CD14-positive monocyte (primary cell): Measurements from ENCODE around the gene UBXN7. TPM values are rescaled to one million over a fixed set of nuclear protein-coding genes. Genes with fewer than 3 reads are reported as not detected.
"Not testable (repeated sequence)": the region's sequence is repeated elsewhere in the genome, so short reads cannot be mapped to it uniquely, and the experiment has no call there.

ENCODE experiments used
- DNase-seq, 3 donors: peaks; one replicate each; pipeline ENCODE4 v3.0.0-alpha.2; 2011 to 2022
- H2AFZ ChIP-seq: 2 replicates; pipeline ENCODE4 v1.6.0; 2012; ENCODE audit warnings: mild to moderate bottlenecking, low read depth, low read length, inconsistent platforms; ENCODE audit not compliant: insufficient read depth, poor library complexity, severe bottlenecking
- H3K27ac ChIP-seq, 2 donors: 1 replicate in 1 of 2; 2 replicates in 1 of 2; pipeline ENCODE4 v1.5.1; 2012 to 2013; ENCODE audit warnings: low read length in 2 of 2, control low read depth in 1 of 2, inconsistent platforms in 1 of 2, low read depth in 1 of 2, mild to moderate bottlenecking in 1 of 2
- H3K27me3 ChIP-seq, 2 donors: one replicate each; pipeline versions ENCODE4 v1.6.0 to v1.6.1; 2011 to 2013; ENCODE audit warnings: low read length in 2 of 2; ENCODE audit not compliant: control insufficient read depth in 2 of 2, insufficient read depth in 2 of 2
- H3K36me3 ChIP-seq, 2 donors: replicated peaks in 1 of 2; 1 replicate in 1 of 2; 2 replicates in 1 of 2; pipeline versions ENCODE4 v1.5.1 to v1.6.1; 2012 to 2013; ENCODE audit warnings: low read length in 2 of 2, control low read depth in 1 of 2, inconsistent platforms in 1 of 2, mild to moderate bottlenecking in 1 of 2; ENCODE audit not compliant: insufficient read depth in 2 of 2, control insufficient read depth in 1 of 2
- H3K4me1 ChIP-seq, 2 donors: 1 replicate in 1 of 2; 2 replicates in 1 of 2; pipeline versions ENCODE4 v1.5.1 to v1.6.1; 2012 to 2013; ENCODE audit warnings: low read length in 2 of 2, control low read depth in 1 of 2, inconsistent platforms in 1 of 2, mild to moderate bottlenecking in 1 of 2, moderate library complexity in 1 of 2; ENCODE audit not compliant: insufficient read depth in 2 of 2, control insufficient read depth in 1 of 2
- H3K4me2 ChIP-seq: replicated peaks from 2 replicates; pipeline ENCODE3; 2012; ENCODE audit warnings: low read length, moderate library complexity, mild to moderate bottlenecking; ENCODE audit not compliant: poor library complexity, severe bottlenecking; ENCODE audit errors: extremely low read depth
- H3K4me3 ChIP-seq, 3 experiments: fragments of 200-600 bp in 1 of 3; sonication (generic) in 1 of 3; replicated peaks in 1 of 3; 1 replicate in 2 of 3; 2 replicates in 1 of 3; pipeline ENCODE4 v1.5.1; 2011 to 2013; ENCODE audit warnings: low read length in 3 of 3, mild to moderate bottlenecking in 3 of 3, control low read depth in 2 of 3, low read depth in 2 of 3, inconsistent platforms in 1 of 3, moderate library complexity in 1 of 3
- H3K79me2 ChIP-seq: 2 replicates; pipeline ENCODE4 v1.6.0; 2012; ENCODE audit warnings: mild to moderate bottlenecking, control low read depth, inconsistent platforms, low read length, moderate library complexity; ENCODE audit not compliant: insufficient read depth
- H3K9ac ChIP-seq: 2 replicates; pipeline ENCODE4 v1.6.0; 2017; ENCODE audit warnings: low read length, mild to moderate bottlenecking; ENCODE audit not compliant: insufficient read depth, poor library complexity, severe bottlenecking
- H3K9me3 ChIP-seq, 2 donors: replicated peaks in 1 of 2; 1 replicate in 1 of 2; 2 replicates in 1 of 2; pipeline versions ENCODE4 v1.5.1 to v1.6.1; 2012 to 2013; ENCODE audit warnings: low read length in 2 of 2, control low read depth in 1 of 2; ENCODE audit not compliant: control insufficient read depth in 1 of 2, insufficient read depth in 1 of 2
- H4K20me1 ChIP-seq: 2 replicates; pipeline ENCODE4 v1.6.0; 2012; ENCODE audit warnings: mild to moderate bottlenecking, low read length, control low read depth, moderate library complexity; ENCODE audit not compliant: insufficient read depth
- H3K27ac Mint-ChIP-seq, 7 donors: one replicate each; pipeline ENCODE4 v1.8.0; 2020; ENCODE audit warnings: mild to moderate bottlenecking in 7 of 7, mixed read lengths in 7 of 7, moderate library complexity in 6 of 7, inconsistent platforms in 2 of 7
- H3K27me3 Mint-ChIP-seq, 3 donors: one replicate each; pipeline ENCODE4 v1.8.0; 2021 to 2022; ENCODE audit warnings: low read depth in 3 of 3, mild to moderate bottlenecking in 3 of 3, mixed read lengths in 3 of 3, moderate library complexity in 3 of 3, inconsistent platforms in 1 of 3
- H3K36me3 Mint-ChIP-seq, 2 donors: one replicate each; pipeline ENCODE4 v1.8.0; 2020; ENCODE audit warnings: mixed read lengths in 2 of 2, inconsistent platforms in 1 of 2, mild to moderate bottlenecking in 1 of 2
- H3K4me1 Mint-ChIP-seq: one replicate; pipeline ENCODE4 v1.8.0; 2020; ENCODE audit warnings: mild to moderate bottlenecking, mixed read lengths
- H3K4me3 Mint-ChIP-seq, 2 donors: one replicate each; pipeline ENCODE4 v1.8.0; 2020; ENCODE audit warnings: mild to moderate bottlenecking in 2 of 2, mixed read lengths in 2 of 2, moderate library complexity in 1 of 2
- H3K9me3 Mint-ChIP-seq, 7 donors: one replicate each; pipeline ENCODE4 v1.8.0; 2020 to 2022; ENCODE audit warnings: mixed read lengths in 7 of 7, mild to moderate bottlenecking in 6 of 7, moderate library complexity in 6 of 7, inconsistent platforms in 2 of 7
- WGBS: methylation state at CpG from one replicate; pipeline ENCODE4 v1.1.5; 2013; ENCODE audit warnings: missing lambda C conversion rate; ENCODE audit not compliant: insufficient coverage; 5-methylcytosine and 5-hydroxymethylcytosine counted together
- intact Hi-C, 2 donors: fragments of 100-400 bp; cut with micrococcal nuclease; formaldehyde crosslinking; loops; one replicate each; pipeline versions ENCODE4 v1.15.0 to v1.15.1; 2023
- polyA plus RNA-seq, 3 donors: library from polyadenylated mRNA; depleted of rRNA in 1 of 3; unstranded in 2 of 3; stranded (reverse) in 1 of 3; fragments of 300-500 nt in 2 of 3; fragments of >200 nt in 1 of 3; fragmentation: Illumina TruSeq in 2 of 3; gene quantifications; 1 replicate in 2 of 3; 2 replicates in 1 of 3; pipeline ENCODE4 v1.2.3, GENCODE V29; 2012 to 2021
- TF ChIP-seq, protein P1 (sequence below): fragments of 200-600 bp; IDR thresholded peaks from one replicate; pipeline ENCODE4 v1.8.0; 2022; ENCODE audit warnings: antibody characterized with exemption, mild to moderate bottlenecking

UBXN7 gene
- polyA plus RNA-seq, 3 donors: 10.5 to 15.8 (median 13.6) TPM

DNA sequence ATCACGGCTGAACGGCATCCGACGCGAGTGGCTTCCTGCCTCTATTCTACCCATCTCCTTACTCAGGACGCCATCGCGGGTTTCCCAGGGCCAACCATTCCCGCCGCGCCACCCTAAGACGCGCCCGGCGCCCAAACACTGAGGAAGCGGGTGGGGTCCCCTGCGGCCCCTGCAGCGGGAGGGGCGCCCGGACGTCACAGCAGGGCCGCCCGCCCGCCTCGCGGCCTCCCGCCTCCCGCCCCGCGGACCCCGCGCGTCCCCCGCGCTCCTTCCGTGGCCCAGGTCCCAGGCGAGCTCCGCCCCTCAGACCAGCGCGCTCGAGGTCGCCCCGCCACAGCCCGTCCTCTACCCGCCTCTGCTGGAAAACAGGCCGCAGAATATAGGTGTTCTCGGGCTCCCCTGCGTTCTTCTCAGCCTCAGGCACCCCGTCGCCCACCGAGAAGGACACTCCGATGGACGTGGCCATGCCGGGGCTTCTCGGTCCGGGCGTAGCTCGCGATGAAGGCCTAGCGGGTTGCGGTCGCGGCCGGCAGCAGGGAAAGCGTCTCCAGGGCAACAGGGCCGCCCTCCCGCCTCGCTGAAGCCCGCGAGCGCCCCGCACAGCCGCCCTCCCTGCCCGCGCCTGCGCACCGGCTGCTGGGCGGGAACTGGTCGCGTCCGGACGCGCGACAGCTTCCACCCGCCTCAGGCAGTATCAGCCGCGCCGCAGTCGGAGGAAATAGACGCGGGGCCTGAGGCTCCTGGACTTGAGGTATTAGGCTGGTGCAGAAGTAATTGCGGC lies 114.3 kb downstream of the UBXN7 start, which contains the start of gene DYNLT2B:
DYNLT2B (minus strand) TSS at position 554 of the 781 bp plus-strand sequence; CDS start at position 466, 88 bp downstream.
- Histone ChIP-seq H3K9me3 (no peaks in the 10 kb centered on the region), H2AFZ (peak within 1 kb of the TSS; percentile 92), H3K4me1 (peaks cover 20 to 33% of the 10 kb centered on the region in 2 donors), H3K4me3 (peak within 1 kb of the TSS; percentile 64 to 88 (median 82)), H3K4me2 (peak within 1 kb of the TSS; percentile 74), H3K9ac (peak within 1 kb of the TSS; percentile 87), H3K36me3 (peaks cover 0 to 2% of the 10 kb centered on the region in 2 donors), H4K20me1 (no peaks in the 10 kb centered on the region), H3K79me2 (peaks cover 5% of the 10 kb centered on the region), H3K27ac (peak within 1 kb of the TSS; percentile 72 to 83), H3K27me3 (no peaks in the 10 kb centered on the region)
- no peaks in the 10 kb centered on the region for H3K9me3 Mint-ChIP-seq
- peaks cover 0 to 1% (median 1%) of the 10 kb centered on the region in 3 donors for H3K27me3 Mint-ChIP-seq
- H3K27ac Mint-ChIP-seq: peak within 1 kb of the TSS; percentile 91 to 97 (median 95)
- DNase-seq: peak; percentile 84 to 88 (median 86)
- TF ChIP-seq, protein P1, sequence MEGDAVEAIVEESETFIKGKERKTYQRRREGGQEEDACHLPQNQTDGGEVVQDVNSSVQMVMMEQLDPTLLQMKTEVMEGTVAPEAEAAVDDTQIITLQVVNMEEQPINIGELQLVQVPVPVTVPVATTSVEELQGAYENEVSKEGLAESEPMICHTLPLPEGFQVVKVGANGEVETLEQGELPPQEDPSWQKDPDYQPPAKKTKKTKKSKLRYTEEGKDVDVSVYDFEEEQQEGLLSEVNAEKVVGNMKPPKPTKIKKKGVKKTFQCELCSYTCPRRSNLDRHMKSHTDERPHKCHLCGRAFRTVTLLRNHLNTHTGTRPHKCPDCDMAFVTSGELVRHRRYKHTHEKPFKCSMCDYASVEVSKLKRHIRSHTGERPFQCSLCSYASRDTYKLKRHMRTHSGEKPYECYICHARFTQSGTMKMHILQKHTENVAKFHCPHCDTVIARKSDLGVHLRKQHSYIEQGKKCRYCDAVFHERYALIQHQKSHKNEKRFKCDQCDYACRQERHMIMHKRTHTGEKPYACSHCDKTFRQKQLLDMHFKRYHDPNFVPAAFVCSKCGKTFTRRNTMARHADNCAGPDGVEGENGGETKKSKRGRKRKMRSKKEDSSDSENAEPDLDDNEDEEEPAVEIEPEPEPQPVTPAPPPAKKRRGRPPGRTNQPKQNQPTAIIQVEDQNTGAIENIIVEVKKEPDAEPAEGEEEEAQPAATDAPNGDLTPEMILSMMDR: no peak
- peaks cover 0 to 2% of the 10 kb centered on the region in 2 donors for H3K36me3 Mint-ChIP-seq
- H3K4me1 Mint-ChIP-seq: peaks cover 34% of the 10 kb centered on the region
- H3K4me3 Mint-ChIP-seq: peak within 1 kb of the TSS; percentile 93 to 97
- intact Hi-C loops: loop anchor here in 1 of 2 donors (5.0 to 10.0 kb wide), 2 partner anchors 39 to 97 kb away; no protein-coding TSS in a partner anchor
- WGBS: under 1% methylated on average over 85 of the region's 92 CpGs

DNA sequence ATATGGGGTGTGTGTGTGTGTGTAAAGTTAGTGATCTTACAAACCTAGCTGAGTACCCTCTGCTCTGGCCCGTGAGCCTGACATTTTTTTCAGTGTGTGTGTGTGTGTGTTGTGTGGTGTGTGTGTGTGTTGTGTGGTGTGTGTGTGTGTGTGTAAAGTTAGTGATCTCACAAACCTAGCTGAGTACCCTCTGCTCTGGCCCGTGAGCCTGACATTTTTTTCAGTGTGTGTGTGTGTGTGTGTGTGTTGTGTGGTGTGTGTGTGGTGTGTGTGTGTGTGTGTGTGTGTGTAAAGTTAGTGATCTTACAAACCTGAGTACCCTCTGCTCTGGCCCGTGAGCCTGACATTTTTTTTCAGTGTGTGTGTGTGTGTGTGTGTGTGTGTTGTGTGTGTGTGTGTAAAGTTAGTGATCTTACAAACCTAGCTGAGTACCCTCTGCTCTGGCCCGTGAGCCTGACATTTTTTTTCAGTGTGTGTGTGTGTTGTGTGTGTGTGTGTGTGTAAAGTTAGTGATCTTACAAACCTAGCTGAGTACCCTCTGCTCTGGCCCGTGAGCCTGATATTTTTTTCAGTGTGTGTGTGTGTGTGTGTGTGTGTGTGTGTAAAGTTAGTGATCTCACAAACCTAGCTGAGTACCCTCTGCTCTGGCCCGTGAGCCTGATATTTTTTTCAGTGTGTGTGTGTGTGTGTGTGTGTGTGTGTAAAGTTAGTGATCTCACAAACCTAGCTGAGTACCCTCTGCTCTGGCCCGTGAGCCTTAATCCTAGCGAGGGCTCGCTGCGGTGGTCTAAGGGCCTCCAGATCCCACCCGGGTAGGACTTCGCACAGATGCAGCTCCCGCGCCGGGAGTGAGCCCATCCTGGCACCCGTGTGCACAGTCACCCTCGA lies 115.2 kb downstream of the UBXN7 start:
- H3K9me3 ChIP-seq, H3K27me3 ChIP-seq, H3K27me3 Mint-ChIP-seq, H3K9me3 Mint-ChIP-seq, H3K36me3 Mint-ChIP-seq, H4K20me1 ChIP-seq, H3K36me3 ChIP-seq, H3K79me2 ChIP-seq: not testable (repeated sequence)
- Histone ChIP-seq H3K4me2 (peak overlapping the region; percentile 74), H3K9ac (peak overlapping the region; percentile 87), H3K4me3 (peak overlapping the region; percentile 64 to 88 (median 82)), H2AFZ (peak overlapping the region; percentile 92), H3K27ac (peak overlapping the region; percentile 72 to 83), H3K4me1 (peaks cover 16 to 26% of the 10 kb centered on the region in 2 donors)
- Mint-ChIP-seq H3K4me1 (peaks cover 28% of the 10 kb centered on the region), H3K4me3 (peak overlapping the region; percentile 93 to 97), H3K27ac (peak overlapping the region; percentile 85 to 94 (median 91))
- 18% methylated on average over 14 of the region's 17 CpGs for WGBS
- intact Hi-C loops: loop anchor here in 1 of 2 donors (5.0 to 10.0 kb wide), 2 partner anchors 40 to 98 kb away; no protein-coding TSS in a partner anchor
- peak in 1 of 3 donors; percentile 34 for DNase-seq
